Gastrocnemius medialis (tissue), 4 donors: ENCODE results near the gene ZEB2.

Experiments used
- POLR2A ChIP-seq, 2 donors: fragments of 450-650 bp; IDR thresholded peaks; one replicate each; pipeline ENCODE4 v1.6.1; 2017; ENCODE audit warnings: antibody characterized with exemption in 2 of 2, mild to moderate bottlenecking in 2 of 2, moderate library complexity in 2 of 2
- TF ChIP-seq, protein P1 (sequence below), 5 experiments: fragments of 450-650 bp in 3 of 5; fragments of 200-600 bp in 2 of 5; sonication (generic) in 2 of 5; IDR thresholded peaks in 4 of 5; conservative IDR thresholded peaks in 1 of 5; 1 replicate in 4 of 5; 2 replicates in 1 of 5; pipeline ENCODE4 v1.5.1; 2016 to 2019; ENCODE audit warnings: antibody characterized with exemption in 5 of 5, mild to moderate bottlenecking in 3 of 5, moderate library complexity in 3 of 5

DNA sequence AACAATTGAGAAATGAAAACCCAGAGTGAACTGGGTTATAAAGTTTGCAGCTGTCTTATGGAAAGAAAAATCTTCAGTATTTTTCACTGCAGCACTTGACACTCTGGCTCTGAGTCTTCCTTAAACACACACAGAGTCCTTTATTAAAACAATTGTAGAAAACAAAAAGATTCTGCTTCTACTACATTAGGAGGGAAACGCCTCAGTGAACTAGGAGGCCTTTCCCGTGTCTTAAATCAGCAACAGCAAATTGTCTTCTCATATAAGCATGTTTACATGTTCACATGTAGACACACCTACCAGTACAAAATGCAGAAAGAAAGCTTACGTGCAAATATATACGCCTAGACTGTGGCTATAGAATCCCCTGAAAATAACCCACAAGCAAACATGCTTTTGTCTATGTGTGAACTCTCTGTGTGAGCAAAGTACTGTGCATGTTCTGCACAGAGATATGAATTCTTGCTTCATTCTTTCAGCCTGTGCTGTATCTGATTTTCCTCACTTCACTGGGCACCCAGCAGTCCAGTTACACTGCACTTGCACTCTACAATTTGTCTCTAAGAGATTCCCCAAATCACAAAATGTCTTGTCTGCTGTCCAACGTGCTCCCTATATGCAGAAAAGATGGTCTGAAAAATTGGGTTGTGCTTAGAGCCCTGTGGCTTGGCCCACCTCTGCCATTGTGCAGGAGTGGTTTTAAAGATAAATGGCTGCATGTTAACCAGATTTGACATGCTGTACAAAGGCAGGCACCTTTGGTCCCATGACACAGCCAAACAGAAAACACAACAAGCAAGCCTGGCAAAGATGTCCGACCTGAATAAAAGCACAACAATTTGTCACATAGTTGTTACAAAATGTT is 24.5 kb downstream of the ZEB2 start:
- TF ChIP-seq, protein P1, sequence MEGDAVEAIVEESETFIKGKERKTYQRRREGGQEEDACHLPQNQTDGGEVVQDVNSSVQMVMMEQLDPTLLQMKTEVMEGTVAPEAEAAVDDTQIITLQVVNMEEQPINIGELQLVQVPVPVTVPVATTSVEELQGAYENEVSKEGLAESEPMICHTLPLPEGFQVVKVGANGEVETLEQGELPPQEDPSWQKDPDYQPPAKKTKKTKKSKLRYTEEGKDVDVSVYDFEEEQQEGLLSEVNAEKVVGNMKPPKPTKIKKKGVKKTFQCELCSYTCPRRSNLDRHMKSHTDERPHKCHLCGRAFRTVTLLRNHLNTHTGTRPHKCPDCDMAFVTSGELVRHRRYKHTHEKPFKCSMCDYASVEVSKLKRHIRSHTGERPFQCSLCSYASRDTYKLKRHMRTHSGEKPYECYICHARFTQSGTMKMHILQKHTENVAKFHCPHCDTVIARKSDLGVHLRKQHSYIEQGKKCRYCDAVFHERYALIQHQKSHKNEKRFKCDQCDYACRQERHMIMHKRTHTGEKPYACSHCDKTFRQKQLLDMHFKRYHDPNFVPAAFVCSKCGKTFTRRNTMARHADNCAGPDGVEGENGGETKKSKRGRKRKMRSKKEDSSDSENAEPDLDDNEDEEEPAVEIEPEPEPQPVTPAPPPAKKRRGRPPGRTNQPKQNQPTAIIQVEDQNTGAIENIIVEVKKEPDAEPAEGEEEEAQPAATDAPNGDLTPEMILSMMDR (IDR thresholded peaks at IDR 0.05 in 4 of 5, conservative IDR thresholded peaks at IDR 0.05 in 1 of 5) = no peak
- TF ChIP-seq POLR2A (IDR thresholded peaks at IDR 0.05) = no peak
